GM23338 (cell line): Measurements from ENCODE around the gene SSU72.

ENCODE experiments used
- CREB1 ChIP-seq: fragments of 250-450 bp; sonication (Bioruptor Pico); IDR thresholded peaks from 2 replicates; pipeline ENCODE4 v1.5.0; 2020; ENCODE audit warnings: low read depth, mild to moderate bottlenecking, moderate library complexity
- CTCF ChIP-seq, 2 experiments: fragments of 200-600 bp in 1 of 2; sonication (generic) in 1 of 2; conservative IDR thresholded peaks; 2 replicates each; pipeline versions ENCODE4 v1.5.1 to v1.6.1; 2016 to 2017; ENCODE audit warnings: antibody characterized with exemption in 2 of 2, low read depth in 2 of 2, mild to moderate bottlenecking in 2 of 2, moderate library complexity in 1 of 2
- ETS1 ChIP-seq: IDR thresholded peaks from 2 replicates; pipeline ENCODE4 v1.6.1; 2016; ENCODE audit warnings: antibody characterized with exemption
- EZH2 ChIP-seq: fragments of 200-600 bp; sonication (generic); IDR thresholded peaks from one replicate; pipeline ENCODE4 v1.8.0; 2017; ENCODE audit warnings: antibody characterized with exemption, mild to moderate bottlenecking, low read depth; ENCODE audit not compliant: unreplicated experiment
- EZH2phosphoT487 ChIP-seq: fragments of 200-600 bp; sonication (generic); IDR thresholded peaks from one replicate; pipeline ENCODE4 v1.8.1; 2018; ENCODE audit warnings: antibody characterized with exemption; ENCODE audit not compliant: unreplicated experiment
- JUNB ChIP-seq: IDR thresholded peaks from one replicate; pipeline ENCODE4 v1.6.1; 2016; ENCODE audit warnings: antibody characterized with exemption; ENCODE audit not compliant: unreplicated experiment
- POLR2AphosphoS5 ChIP-seq: IDR thresholded peaks from 2 replicates; pipeline ENCODE4 v1.6.1; 2016; ENCODE audit warnings: antibody characterized with exemption, low read depth
- ZNF114 ChIP-seq: fragments of 250-450 bp; sonication (Bioruptor Pico); IDR thresholded peaks from 2 replicates; pipeline ENCODE4 v1.5.0; 2020; ENCODE audit warnings: mild to moderate bottlenecking, moderate library complexity
- ZNF331 ChIP-seq: fragments of 250-450 bp; sonication (Bioruptor Pico); IDR thresholded peaks from 2 replicates; pipeline ENCODE4 v1.5.0; 2020; ENCODE audit warnings: low read depth, mild to moderate bottlenecking, moderate library complexity
- ZNF462 ChIP-seq: fragments of 250-450 bp; sonication (Bioruptor Pico); IDR thresholded peaks from 2 replicates; pipeline ENCODE4 v1.5.0; 2020; ENCODE audit warnings: mild to moderate bottlenecking, moderate library complexity
- TF ChIP-seq, protein P1 (sequence below): IDR thresholded peaks from one replicate; pipeline ENCODE4 v1.6.1; 2018; ENCODE audit warnings: antibody characterized with exemption; ENCODE audit not compliant: unreplicated experiment

- TF ChIP-seq CTCF (conservative IDR thresholded peaks at IDR 0.05; ENCODE audit: low read depth in 2 of 2) = no peak
- no peak for TF ChIP-seq POLR2AphosphoS5
- TF ChIP-seq EZH2 = no peak
- TF ChIP-seq CREB1 (CRISPR knock-in tag) = no peak
- TF ChIP-seq EZH2phosphoT487 = no peak
- TF ChIP-seq, protein P1, sequence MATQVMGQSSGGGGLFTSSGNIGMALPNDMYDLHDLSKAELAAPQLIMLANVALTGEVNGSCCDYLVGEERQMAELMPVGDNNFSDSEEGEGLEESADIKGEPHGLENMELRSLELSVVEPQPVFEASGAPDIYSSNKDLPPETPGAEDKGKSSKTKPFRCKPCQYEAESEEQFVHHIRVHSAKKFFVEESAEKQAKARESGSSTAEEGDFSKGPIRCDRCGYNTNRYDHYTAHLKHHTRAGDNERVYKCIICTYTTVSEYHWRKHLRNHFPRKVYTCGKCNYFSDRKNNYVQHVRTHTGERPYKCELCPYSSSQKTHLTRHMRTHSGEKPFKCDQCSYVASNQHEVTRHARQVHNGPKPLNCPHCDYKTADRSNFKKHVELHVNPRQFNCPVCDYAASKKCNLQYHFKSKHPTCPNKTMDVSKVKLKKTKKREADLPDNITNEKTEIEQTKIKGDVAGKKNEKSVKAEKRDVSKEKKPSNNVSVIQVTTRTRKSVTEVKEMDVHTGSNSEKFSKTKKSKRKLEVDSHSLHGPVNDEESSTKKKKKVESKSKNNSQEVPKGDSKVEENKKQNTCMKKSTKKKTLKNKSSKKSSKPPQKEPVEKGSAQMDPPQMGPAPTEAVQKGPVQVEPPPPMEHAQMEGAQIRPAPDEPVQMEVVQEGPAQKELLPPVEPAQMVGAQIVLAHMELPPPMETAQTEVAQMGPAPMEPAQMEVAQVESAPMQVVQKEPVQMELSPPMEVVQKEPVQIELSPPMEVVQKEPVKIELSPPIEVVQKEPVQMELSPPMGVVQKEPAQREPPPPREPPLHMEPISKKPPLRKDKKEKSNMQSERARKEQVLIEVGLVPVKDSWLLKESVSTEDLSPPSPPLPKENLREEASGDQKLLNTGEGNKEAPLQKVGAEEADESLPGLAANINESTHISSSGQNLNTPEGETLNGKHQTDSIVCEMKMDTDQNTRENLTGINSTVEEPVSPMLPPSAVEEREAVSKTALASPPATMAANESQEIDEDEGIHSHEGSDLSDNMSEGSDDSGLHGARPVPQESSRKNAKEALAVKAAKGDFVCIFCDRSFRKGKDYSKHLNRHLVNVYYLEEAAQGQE = no peak
- no peak for TF ChIP-seq ETS1
- TF ChIP-seq JUNB = no peak
- TF ChIP-seq ZNF331 = no peak
- no peak for TF ChIP-seq ZNF114 (CRISPR knock-in tag)
- TF ChIP-seq ZNF462 (CRISPR knock-in tag) = no peak
Measured at GRCh38 chr1:1564268-1564667, 10.4 kb downstream of the SSU72 start.
